RKO (cell line): ENCODE results near the gene RNF144B.

Experiments
- DNase-seq: peaks from one replicate; pipeline ENCODE4 v3.0.0-alpha.2; 2016; ENCODE audit warnings: low spot score

Gene RNF144B

GRCh38 chr6:18488526-18489270, 101.5 kb downstream of the RNF144B start:
- no peak for DNase-seq

GRCh38 chr6:18489335-18489734, 102.2 kb downstream of the RNF144B start:
- no peak for DNase-seq

GRCh38 chr6:18491308-18492045, 104.3 kb downstream of the RNF144B start:
- DNase-seq = no peak

- no peak for DNase-seq
These were observed 105.8 kb downstream of the RNF144B start for GRCh38 chr6:18492972-18493371.

- no peak for DNase-seq
These were observed 106.3 kb downstream of the RNF144B start for GRCh38 chr6:18493382-18493891.

- DNase-seq = no peak
These were observed 106.8 kb downstream of the RNF144B start for GRCh38 chr6:18493925-18494324.

GRCh38 chr6:18495236-18495635, 108.1 kb downstream of the RNF144B start:
- DNase-seq = no peak

- no peak for DNase-seq
These were observed 109.3 kb downstream of the RNF144B start for GRCh38 chr6:18496462-18496861.

- no peak for DNase-seq
These were observed 109.9 kb downstream of the RNF144B start for GRCh38 chr6:18497006-18497405.

- no peak for DNase-seq
These were observed 111.3 kb downstream of the RNF144B start for GRCh38 chr6:18498408-18498807.

- DNase-seq = no peak
These were observed 113.9 kb downstream of the RNF144B start for GRCh38 chr6:18500921-18501662.

GRCh38 chr6:18501663-18502013, 114.5 kb downstream of the RNF144B start:
- no peak for DNase-seq

GRCh38 chr6:18503206-18503592, 116.0 kb downstream of the RNF144B start:
- DNase-seq = no peak

- peak; percentile 89 for DNase-seq
These were observed 116.6 kb downstream of the RNF144B start for GRCh38 chr6:18503593-18504231.

GRCh38 chr6:18504232-18504596, 117.1 kb downstream of the RNF144B start:
- no peak for DNase-seq

- no peak for DNase-seq
These were observed 119.3 kb downstream of the RNF144B start for GRCh38 chr6:18506382-18507017.

GRCh38 chr6:18507018-18507415, 119.9 kb downstream of the RNF144B start:
- DNase-seq = no peak

GRCh38 chr6:18507561-18507960, 120.4 kb downstream of the RNF144B start:
- no peak for DNase-seq

- DNase-seq = no peak
These were observed 122.9 kb downstream of the RNF144B start for GRCh38 chr6:18509871-18510643.

- DNase-seq = no peak
These were observed 123.5 kb downstream of the RNF144B start for GRCh38 chr6:18510644-18511033.

- DNase-seq = no peak
These were observed 124.1 kb downstream of the RNF144B start for GRCh38 chr6:18511211-18511610.
